HepG2 (cell line): ENCODE data around the gene CMTM8. TPM values are rescaled to one million over a fixed set of nuclear protein-coding genes. Genes with fewer than 3 reads are reported as not detected.

Source experiments
- FLYWCH1 ChIP-seq: sonication (generic); formaldehyde crosslinking; IDR thresholded peaks from 2 replicates; pipeline ENCODE4 v1.8.1; 2023; ENCODE audit warnings: mild to moderate bottlenecking, missing genetic modification reagents
- MTF1 ChIP-seq: sonication (generic); formaldehyde crosslinking; IDR thresholded peaks from 2 replicates; pipeline ENCODE4 v1.5.0; 2020; ENCODE audit warnings: missing genetic modification reagents
- NONO ChIP-seq, 2 experiments: fragments of 450-650 bp in 1 of 2; sonication (generic) in 1 of 2; formaldehyde crosslinking in 1 of 2; IDR thresholded peaks in 1 of 2; conservative IDR thresholded peaks in 1 of 2; 2 replicates each; pipeline versions ENCODE4 v1.6.1 to v1.8.0; 2017 to 2022; ENCODE audit warnings: mild to moderate bottlenecking in 1 of 2, missing genetic modification reagents in 1 of 2, moderate library complexity in 1 of 2
- REPIN1 ChIP-seq: sonication (generic); formaldehyde crosslinking; IDR thresholded peaks from 2 replicates; pipeline ENCODE4 v1.8.0; 2022; ENCODE audit warnings: missing genetic modification reagents, low read depth, mild to moderate bottlenecking, borderline replicate concordance
- THAP8 ChIP-seq: sonication (generic); formaldehyde crosslinking; IDR thresholded peaks from 2 replicates; pipeline ENCODE4 v1.5.1; 2020; ENCODE audit warnings: missing genetic modification reagents, mild to moderate bottlenecking, borderline replicate concordance
- TRAFD1 ChIP-seq: sonication (generic); formaldehyde crosslinking; IDR thresholded peaks from 2 replicates; pipeline ENCODE4 v1.5.1; 2020; ENCODE audit warnings: missing genetic modification reagents, mild to moderate bottlenecking, borderline replicate concordance
- ZNF235 ChIP-seq: sonication (generic); formaldehyde crosslinking; IDR thresholded peaks from 2 replicates; pipeline ENCODE4 v1.8.1; 2023; ENCODE audit warnings: mild to moderate bottlenecking, missing genetic modification reagents, borderline replicate concordance
- ZNF333 ChIP-seq: sonication (generic); formaldehyde crosslinking; IDR thresholded peaks from 2 replicates; pipeline ENCODE4 v1.4.0; 2020; ENCODE audit warnings: mild to moderate bottlenecking, missing genetic modification reagents, borderline replicate concordance
- ZNF44 ChIP-seq: sonication (generic); formaldehyde crosslinking; IDR thresholded peaks from 2 replicates; pipeline ENCODE4 v1.5.1; 2020; ENCODE audit warnings: mild to moderate bottlenecking, missing genetic modification reagents
- ZNF687 ChIP-seq: sonication (generic); formaldehyde crosslinking; IDR thresholded peaks from 2 replicates; pipeline ENCODE4 v1.5.1; 2020; ENCODE audit warnings: mild to moderate bottlenecking, missing genetic modification reagents, moderate library complexity
- ZNF784 ChIP-seq: sonication (generic); formaldehyde crosslinking; IDR thresholded peaks from 2 replicates; pipeline ENCODE4 v1.5.1; 2020; ENCODE audit warnings: missing genetic modification reagents, mild to moderate bottlenecking, borderline replicate concordance
- ZNF792 ChIP-seq: IDR thresholded peaks from 2 replicates; pipeline ENCODE4 v1.6.1; 2016
- polyA plus RNA-seq, 8 experiments: library from polyadenylated mRNA; depleted of rRNA in 3 of 8; stranded (reverse) in 7 of 8; unstranded in 1 of 8; fragments of >200 nt; fragmentation: Illumina TruSeq in 4 of 8; extraction: Trizol in 4 of 8; gene quantifications; 2 replicates each; pipeline versions ENCODE4 v1.2.1 to v1.2.3, GENCODE V29; 2011 to 2016; ENCODE audit warnings: low read depth in 4 of 8, missing spikeins in 1 of 8, mixed read lengths in 1 of 8; ENCODE audit not compliant: insufficient read depth in 1 of 8
- total RNA-seq, 5 experiments: library from RNA; depleted of rRNA; stranded (reverse); fragments of >200 nt; fragmentation: Illumina TruSeq; extraction: Trizol; gene quantifications; 2 replicates each; pipeline ENCODE4 v1.2.3, GENCODE V29; 2016; ENCODE audit warnings: low read depth in 1 of 5
- TF ChIP-seq, protein P1 (sequence below): sonication (generic); formaldehyde crosslinking; IDR thresholded peaks from 2 replicates; pipeline ENCODE4 v1.5.0; 2020; ENCODE audit warnings: missing genetic modification reagents, mild to moderate bottlenecking, borderline replicate concordance
- TF ChIP-seq, protein P2 (sequence below): sonication (generic); formaldehyde crosslinking; IDR thresholded peaks from 2 replicates; pipeline ENCODE4 v1.4.0; 2020; ENCODE audit warnings: missing genetic modification reagents, borderline replicate concordance
- TF ChIP-seq, protein P3 (sequence below): sonication (generic); formaldehyde crosslinking; IDR thresholded peaks from 2 replicates; pipeline ENCODE4 v1.4.0; 2020; ENCODE audit warnings: missing genetic modification reagents, mild to moderate bottlenecking, borderline replicate concordance

The CMTM8 gene
- total and polyA plus RNA-seq, 2 of the 13 experiments (the other 11 are each of a cell fraction or from before 2014, with no cell fraction given) = 8.9 to 15.8 TPM

DNA sequence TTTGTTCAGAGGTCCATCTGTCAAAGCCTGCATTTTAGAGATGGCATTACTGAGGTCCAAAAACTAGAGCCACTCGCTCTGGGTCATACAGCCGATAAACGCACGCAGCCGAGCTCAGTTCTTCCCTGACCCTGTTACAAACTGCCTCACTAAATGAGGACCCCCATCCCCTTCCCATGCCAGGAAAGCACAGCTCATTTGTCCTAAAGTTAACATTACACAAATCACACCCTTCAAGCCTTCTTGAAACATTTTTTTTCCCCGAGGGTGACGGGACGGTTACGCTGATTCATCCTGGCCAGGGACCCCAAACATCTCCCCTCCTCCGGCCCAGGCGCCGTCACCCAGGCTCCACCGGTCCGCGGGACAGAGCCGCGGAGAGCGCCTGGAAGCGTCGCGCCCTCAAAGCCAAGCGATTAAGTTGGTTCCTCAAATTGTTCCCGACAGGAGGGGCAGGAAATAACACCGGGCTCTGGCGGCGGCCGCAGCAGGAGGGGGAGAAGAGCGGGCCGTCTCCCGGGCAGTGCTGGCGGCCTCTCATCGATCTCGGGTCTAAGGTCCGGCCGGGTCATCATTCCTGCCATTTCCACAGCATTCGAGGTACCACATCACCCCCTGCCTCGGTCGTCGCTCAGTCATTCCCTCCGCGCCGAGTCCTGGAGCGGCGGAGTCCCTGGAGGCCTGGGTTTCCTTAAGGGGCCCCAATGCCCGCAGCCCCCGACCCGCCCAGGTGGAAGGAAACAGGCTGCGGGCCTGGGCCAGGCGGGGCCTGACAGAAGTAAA, 619 bp upstream of the CMTM8 start (continued):
- TF ChIP-seq, protein P1, sequence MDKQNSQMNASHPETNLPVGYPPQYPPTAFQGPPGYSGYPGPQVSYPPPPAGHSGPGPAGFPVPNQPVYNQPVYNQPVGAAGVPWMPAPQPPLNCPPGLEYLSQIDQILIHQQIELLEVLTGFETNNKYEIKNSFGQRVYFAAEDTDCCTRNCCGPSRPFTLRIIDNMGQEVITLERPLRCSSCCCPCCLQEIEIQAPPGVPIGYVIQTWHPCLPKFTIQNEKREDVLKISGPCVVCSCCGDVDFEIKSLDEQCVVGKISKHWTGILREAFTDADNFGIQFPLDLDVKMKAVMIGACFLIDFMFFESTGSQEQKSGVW (CRISPR knock-in tag) = no peak
- TF ChIP-seq, protein P2, sequence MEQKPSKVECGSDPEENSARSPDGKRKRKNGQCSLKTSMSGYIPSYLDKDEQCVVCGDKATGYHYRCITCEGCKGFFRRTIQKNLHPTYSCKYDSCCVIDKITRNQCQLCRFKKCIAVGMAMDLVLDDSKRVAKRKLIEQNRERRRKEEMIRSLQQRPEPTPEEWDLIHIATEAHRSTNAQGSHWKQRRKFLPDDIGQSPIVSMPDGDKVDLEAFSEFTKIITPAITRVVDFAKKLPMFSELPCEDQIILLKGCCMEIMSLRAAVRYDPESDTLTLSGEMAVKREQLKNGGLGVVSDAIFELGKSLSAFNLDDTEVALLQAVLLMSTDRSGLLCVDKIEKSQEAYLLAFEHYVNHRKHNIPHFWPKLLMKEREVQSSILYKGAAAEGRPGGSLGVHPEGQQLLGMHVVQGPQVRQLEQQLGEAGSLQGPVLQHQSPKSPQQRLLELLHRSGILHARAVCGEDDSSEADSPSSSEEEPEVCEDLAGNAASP (CRISPR knock-in tag) = peak; percentile 57; the same call in 1 of the 2 replicates
- TF ChIP-seq ZNF687 (CRISPR knock-in tag) (peak; percentile 97), TRAFD1 (CRISPR knock-in tag) (peak; percentile 69; the same call in 1 of the 2 replicates), ZNF235 (CRISPR knock-in tag) (0 out of 2 replicates have a peak, but pooled peaks have one; percentile 21), NONO (IDR thresholded peaks at IDR 0.05) (no peak), NONO (CRISPR knock-in tag; conservative IDR thresholded peaks at IDR 0.05) (0 out of 2 replicates have a peak, but pooled peaks have one; percentile 10), THAP8 (no peak), ZNF44 (CRISPR knock-in tag) (peak; percentile 64; the same call in 1 of the 2 replicates), ZNF784 (CRISPR knock-in tag) (0 out of 2 replicates have a peak, but pooled peaks have one; percentile 43), ZNF333 (CRISPR knock-in tag) (no peak), REPIN1 (CRISPR knock-in tag) (peak; percentile 66), MTF1 (no peak), FLYWCH1 (CRISPR knock-in tag) (no peak), ZNF792 (CRISPR knock-in tag) (peak; percentile 45; the same call in 1 of the 2 replicates)
- TF ChIP-seq, protein P3, sequence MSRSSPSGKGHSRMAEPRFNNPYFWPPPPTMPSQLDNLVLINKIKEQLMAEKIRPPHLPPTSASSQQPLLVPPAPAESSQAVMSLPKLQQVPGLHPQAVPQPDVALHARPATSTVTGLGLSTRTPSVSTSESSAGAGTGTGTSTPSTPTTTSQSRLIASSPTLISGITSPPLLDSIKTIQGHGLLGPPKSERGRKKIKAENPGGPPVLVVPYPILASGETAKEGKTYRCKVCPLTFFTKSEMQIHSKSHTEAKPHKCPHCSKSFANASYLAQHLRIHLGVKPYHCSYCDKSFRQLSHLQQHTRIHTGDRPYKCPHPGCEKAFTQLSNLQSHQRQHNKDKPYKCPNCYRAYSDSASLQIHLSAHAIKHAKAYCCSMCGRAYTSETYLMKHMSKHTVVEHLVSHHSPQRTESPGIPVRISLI = peak; percentile 52; the same call in 1 of the 2 replicates
